Subcutaneous abdominal adipose tissue (tissue), 5 donors: ENCODE data around the gene TNFRSF13B.

Experiments
- H3K27ac ChIP-seq: one replicate; pipeline ENCODE4 v1.7.0; 2013; ENCODE audit warnings: low read depth, mild to moderate bottlenecking, inconsistent platforms, low read length, moderate library complexity
- H3K27me3 ChIP-seq, 5 donors: one replicate each; pipeline ENCODE4 v1.7.0; 2013; ENCODE audit warnings: low read length in 5 of 5, inconsistent platforms in 1 of 5; ENCODE audit not compliant: control insufficient read depth in 5 of 5, insufficient read depth in 4 of 5
- H3K36me3 ChIP-seq, 5 donors: one replicate each; pipeline ENCODE4 v1.7.0; 2013; ENCODE audit warnings: low read length in 5 of 5; ENCODE audit not compliant: control insufficient read depth in 5 of 5, insufficient read depth in 5 of 5
- H3K4me1 ChIP-seq, 5 donors: one replicate each; pipeline ENCODE4 v1.7.0; 2013; ENCODE audit warnings: low read length in 5 of 5, mild to moderate bottlenecking in 3 of 5, moderate library complexity in 1 of 5; ENCODE audit not compliant: control insufficient read depth in 5 of 5, insufficient read depth in 5 of 5
- H3K4me3 ChIP-seq, 5 donors: one replicate each; pipeline ENCODE4 v1.7.0; 2013; ENCODE audit warnings: low read length in 5 of 5, low read depth in 1 of 5
- H3K9ac ChIP-seq, 5 donors: one replicate each; pipeline ENCODE4 v1.7.0; 2013; ENCODE audit warnings: low read length in 5 of 5, mild to moderate bottlenecking in 4 of 5, moderate library complexity in 3 of 5
- H3K9me3 ChIP-seq, 5 donors: one replicate each; pipeline ENCODE4 v1.7.0; 2013; ENCODE audit warnings: low read length in 5 of 5; ENCODE audit not compliant: control insufficient read depth in 5 of 5
- donor health status: healthy.
- donor health status: healthy.
- donor health status: healthy.
- donor health status: healthy.
- donor health status: healthy.

TNFRSF13B gene

DNA sequence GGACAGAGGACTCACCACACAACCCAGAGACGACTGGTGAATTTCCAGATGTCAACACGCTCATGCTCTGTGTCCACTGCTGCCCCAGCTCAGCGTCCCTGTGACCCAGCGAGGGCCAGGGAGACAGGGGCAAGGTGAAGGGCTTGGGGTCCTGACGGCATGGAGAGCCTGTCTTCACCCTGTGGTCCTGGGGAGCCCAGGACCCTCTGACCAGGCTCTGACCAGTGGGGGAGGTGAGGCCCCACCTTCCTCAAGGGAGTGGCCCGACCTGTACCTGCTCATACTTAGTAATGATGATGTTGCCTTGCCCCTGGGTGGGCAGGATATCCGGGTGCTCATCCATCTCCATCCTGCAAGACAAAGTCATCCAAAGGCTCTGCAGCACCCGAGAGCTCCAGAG, 39.8 kb downstream of the TNFRSF13B start:
- Histone ChIP-seq H3K4me3 (no peak overlapping the region), H3K27ac (no peak overlapping the region), H3K36me3 (no peaks in the 10 kb centered on the region), H3K27me3 (peaks cover 0 to 6% (median 2%) of the 10 kb centered on the region in 5 donors), H3K9me3 (no peaks in the 10 kb centered on the region), H3K4me1 (peaks cover 0 to 7% (median 3%) of the 10 kb centered on the region in 5 donors), H3K9ac (no peak overlapping the region)

DNA sequence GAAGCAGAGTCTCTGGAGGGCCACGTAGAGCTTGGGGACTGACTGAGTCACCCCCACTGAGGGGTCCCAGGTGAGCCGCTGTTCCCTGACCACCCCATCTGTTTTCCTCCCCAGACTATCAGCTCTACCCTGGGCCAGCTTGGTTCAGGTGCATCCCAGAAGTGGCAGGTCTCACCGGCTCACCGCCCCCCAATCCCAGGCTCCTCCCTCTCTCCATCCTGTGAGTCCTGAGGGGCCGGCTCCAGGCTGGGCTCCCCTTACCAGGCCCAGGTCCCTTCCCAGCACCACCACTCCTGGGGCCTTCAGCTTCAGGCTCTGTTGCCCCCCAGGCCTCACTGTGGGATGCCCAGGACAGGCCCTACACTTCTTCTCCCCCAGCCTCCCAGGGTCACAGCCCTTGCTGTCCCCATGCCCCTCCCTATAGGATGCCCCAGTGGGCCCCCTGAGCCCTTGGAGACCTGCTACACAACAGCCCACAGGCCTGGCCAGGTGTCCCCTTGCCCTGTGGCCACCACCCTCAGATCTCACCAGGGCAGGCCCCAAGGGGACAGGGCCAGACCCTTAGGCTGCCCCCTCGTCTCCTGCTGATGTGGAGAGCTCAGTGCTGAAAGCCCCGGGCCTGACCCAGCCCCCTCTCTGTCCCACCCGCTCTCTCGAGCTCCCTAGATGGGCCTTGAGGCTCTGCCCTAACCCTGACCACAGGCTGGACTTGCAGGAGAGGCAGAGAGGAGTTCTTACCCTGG, 40.4 kb downstream of the TNFRSF13B start:
- H3K9me3 ChIP-seq = no peaks in the 10 kb centered on the region
- peaks cover 0 to 8% (median 3%) of the 10 kb centered on the region in 5 donors for H3K4me1 ChIP-seq
- H3K9ac ChIP-seq = no peak overlapping the region

DNA sequence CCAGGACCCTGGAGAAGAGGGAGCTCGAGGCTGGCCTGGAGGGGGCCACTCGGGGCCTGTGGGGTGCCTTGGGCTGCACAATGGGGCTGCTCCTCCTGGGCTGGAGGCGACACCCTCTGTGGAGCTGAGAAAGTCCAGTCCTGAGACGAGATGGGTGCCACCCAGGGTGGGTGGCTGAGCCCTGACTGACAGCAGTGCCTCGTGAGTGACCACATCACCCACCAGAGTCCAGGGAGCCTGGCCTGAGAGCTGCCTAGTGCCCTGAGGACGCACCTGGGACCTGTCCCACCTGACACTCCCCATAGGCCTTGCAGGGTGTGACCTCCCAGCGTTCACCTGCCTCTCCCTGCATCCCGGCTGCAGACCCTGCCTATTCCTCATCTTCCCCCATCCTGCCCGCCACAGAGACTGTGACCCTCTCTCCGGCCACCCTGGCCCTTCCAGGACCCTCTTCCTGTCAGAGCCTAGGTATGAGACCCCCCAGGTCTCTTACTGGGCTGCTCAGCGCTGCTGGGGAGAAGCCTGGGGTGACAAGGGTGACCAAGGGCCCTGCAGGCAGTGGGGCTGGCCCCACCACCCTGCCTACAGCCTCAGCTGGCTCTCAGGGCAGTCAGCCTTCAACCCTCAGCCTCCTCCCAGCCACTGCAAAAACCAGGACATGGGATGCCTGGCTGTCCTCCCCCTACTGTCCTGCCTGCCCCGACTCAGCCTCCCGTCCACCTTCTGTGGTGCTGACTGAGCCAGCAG, 41.2 kb downstream of the TNFRSF13B start:
- Histone ChIP-seq H3K36me3 (no peaks in the 10 kb centered on the region), H3K9me3 (no peaks in the 10 kb centered on the region), H3K27me3 (peaks cover 0 to 6% (median 2%) of the 10 kb centered on the region in 5 donors), H3K9ac (no peak overlapping the region), H3K4me3 (no peak overlapping the region), H3K27ac (no peak overlapping the region), H3K4me1 (peaks cover 0 to 9% (median 3%) of the 10 kb centered on the region in 5 donors)

More for the DNA sequence above, 40.4 kb downstream of the TNFRSF13B start:
- no peak overlapping the region for H3K27ac ChIP-seq
- no peak overlapping the region for H3K4me3 ChIP-seq
- no peaks in the 10 kb centered on the region for H3K36me3 ChIP-seq
- H3K27me3 ChIP-seq = peaks cover 0 to 6% (median 2%) of the 10 kb centered on the region in 5 donors

DNA sequence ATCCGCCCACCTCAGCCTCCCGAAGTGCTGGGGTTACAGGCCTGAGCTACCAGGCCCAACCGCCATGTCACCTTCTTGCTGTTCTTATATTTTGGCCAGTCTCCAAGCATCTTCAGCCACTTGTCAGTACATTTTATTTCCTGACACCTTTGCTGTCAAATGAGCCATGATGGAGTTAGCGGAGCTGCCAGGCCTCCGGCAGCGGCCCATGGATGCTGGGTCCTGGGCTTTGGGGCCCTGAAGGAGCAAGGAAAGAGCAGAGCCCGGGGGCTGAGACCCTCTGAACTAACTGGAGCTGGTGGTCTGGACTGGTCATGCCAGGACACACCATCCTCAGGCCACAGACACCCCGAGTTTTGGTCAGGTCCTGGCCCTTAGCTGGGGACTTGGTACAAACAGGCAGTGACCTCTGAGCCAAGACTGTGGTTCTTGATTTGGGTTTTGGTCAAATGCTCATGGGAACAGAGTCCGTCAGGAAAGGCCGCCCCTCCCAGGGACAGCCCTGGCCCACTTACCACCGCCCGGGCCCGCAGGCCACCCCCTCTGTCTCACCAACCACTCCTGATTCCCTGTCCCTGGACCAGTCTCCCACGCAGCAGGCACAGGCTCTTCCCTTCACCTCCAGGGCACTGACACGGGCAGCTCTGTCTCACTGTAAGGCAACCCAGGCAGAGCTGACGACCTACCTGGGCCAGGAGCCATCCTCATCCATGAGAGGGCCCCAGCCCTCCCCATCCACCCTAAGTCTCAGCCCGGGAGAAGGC, 42.0 kb downstream of the TNFRSF13B start:
- Histone ChIP-seq H3K36me3 (no peaks in the 10 kb centered on the region), H3K4me3 (no peak overlapping the region), H3K4me1 (peaks cover 0 to 9% (median 3%) of the 10 kb centered on the region in 5 donors), H3K9ac (no peak overlapping the region), H3K27me3 (peaks cover 0 to 6% (median 2%) of the 10 kb centered on the region in 5 donors), H3K27ac (no peak overlapping the region), H3K9me3 (no peaks in the 10 kb centered on the region)

DNA sequence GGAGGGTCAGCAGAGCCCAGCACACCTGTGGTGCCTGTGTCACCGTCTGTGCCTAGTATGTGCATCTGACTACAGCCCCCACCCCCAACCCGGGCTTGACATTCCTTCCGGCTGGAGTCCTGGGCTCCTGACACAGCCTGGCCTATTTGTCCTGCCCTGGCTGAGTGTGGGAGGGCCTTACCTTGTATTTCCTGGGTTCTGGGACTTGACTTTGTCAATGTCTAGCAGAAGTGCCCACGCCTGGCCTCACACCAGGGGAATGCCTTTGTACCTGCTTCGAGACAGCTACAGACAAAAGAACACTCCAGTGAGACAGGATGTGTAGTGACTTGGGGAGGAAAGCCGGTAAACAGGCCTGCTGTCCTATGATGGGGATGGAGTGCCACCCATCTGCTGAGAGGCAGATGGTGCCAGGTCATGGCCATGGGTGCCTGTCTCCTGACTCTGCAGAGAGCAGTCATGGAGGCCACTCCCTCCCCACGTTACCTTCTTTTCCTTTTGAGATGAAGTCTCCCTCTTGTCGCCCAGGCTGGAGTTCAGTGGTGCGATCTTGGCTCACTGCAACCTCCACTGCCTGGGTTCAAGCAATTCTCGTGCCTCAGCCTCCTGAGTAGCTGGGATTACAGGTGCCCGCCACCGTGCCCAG, 42.8 kb downstream of the TNFRSF13B start:
- peaks cover 0 to 9% (median 3%) of the 10 kb centered on the region in 5 donors for H3K4me1 ChIP-seq
- H3K9ac ChIP-seq = no peak overlapping the region
- no peak overlapping the region for H3K27ac ChIP-seq
- peaks cover 0 to 6% (median 2%) of the 10 kb centered on the region in 5 donors for H3K27me3 ChIP-seq
- no peak overlapping the region for H3K4me3 ChIP-seq
- H3K36me3 ChIP-seq = no peaks in the 10 kb centered on the region
- H3K9me3 ChIP-seq = no peaks in the 10 kb centered on the region

DNA sequence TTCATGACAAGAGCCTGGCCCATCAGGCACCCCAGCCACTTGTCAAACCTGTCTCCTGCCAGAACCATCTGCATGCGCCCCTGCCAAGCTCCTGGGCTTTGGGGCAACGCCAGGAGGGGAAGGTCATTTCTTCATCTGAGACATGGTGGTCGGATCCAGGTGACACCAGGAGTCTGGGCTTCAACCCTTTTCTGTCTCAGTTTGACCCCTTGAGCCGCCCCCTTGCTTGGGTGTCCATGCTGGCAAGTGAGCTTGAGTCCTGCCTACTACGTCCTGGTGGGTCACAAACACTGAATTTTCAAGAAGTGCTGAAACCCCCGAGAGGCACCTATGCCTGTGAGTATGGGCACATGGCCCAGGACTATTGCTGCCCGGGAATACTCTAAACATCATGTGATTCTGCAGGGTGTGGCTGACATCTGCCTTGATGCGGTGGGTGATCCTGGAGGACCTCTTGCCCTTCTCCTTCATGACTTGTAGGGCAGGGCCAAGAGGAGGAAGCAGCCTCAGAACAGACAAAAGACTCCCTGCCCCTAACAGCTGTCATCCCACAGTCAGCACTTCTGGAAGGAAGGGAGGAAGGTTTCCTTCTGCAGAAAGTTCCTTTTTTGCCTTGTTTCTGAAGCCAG, 43.4 kb downstream of the TNFRSF13B start:
- Histone ChIP-seq H3K27me3 (peaks cover 0 to 6% (median 2%) of the 10 kb centered on the region in 5 donors), H3K9ac (no peak overlapping the region), H3K4me3 (no peak overlapping the region), H3K36me3 (no peaks in the 10 kb centered on the region), H3K4me1 (peaks cover 0 to 9% (median 3%) of the 10 kb centered on the region in 5 donors), H3K9me3 (no peaks in the 10 kb centered on the region), H3K27ac (no peak overlapping the region)

DNA sequence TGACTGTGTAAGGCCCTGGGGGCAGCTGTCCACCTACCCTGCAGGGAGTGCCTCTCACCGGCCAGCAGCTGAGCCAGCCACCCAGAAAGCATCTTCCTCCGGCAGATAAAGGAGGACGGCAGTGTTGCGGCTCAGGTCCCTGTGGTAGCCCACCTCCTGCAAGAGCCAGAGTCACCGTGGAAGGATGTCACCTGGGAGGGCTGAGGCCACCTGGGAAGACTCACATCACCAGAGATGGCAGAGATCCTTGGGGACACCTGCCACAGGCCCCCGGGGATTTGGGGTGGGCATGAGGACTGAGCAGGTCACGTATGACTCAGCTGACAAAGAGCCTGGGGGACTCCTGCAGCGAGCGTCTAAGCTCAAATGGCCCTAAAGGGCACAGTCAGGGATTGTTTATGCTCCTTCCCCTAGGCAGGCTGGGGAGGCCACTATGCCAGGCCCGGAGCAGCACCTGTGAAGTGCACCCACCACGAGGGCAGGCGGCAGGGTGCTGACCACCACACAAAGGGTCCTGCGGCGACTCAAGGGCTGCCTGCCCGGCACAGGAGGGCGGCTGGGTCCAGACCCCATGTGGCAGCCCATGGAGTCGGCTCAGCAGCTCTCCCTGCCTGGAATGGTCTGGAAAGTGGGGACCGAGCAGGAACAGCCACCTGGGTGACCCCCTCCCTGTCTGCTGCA, 44.1 kb downstream of the TNFRSF13B start:
- peaks cover 0 to 9% (median 3%) of the 10 kb centered on the region in 5 donors for H3K4me1 ChIP-seq
- no peak overlapping the region for H3K27ac ChIP-seq
- peaks cover 0 to 6% (median 2%) of the 10 kb centered on the region in 5 donors for H3K27me3 ChIP-seq
- H3K36me3 ChIP-seq = no peaks in the 10 kb centered on the region
- H3K9ac ChIP-seq = no peak overlapping the region
- H3K9me3 ChIP-seq = no peaks in the 10 kb centered on the region
- H3K4me3 ChIP-seq = no peak overlapping the region

DNA sequence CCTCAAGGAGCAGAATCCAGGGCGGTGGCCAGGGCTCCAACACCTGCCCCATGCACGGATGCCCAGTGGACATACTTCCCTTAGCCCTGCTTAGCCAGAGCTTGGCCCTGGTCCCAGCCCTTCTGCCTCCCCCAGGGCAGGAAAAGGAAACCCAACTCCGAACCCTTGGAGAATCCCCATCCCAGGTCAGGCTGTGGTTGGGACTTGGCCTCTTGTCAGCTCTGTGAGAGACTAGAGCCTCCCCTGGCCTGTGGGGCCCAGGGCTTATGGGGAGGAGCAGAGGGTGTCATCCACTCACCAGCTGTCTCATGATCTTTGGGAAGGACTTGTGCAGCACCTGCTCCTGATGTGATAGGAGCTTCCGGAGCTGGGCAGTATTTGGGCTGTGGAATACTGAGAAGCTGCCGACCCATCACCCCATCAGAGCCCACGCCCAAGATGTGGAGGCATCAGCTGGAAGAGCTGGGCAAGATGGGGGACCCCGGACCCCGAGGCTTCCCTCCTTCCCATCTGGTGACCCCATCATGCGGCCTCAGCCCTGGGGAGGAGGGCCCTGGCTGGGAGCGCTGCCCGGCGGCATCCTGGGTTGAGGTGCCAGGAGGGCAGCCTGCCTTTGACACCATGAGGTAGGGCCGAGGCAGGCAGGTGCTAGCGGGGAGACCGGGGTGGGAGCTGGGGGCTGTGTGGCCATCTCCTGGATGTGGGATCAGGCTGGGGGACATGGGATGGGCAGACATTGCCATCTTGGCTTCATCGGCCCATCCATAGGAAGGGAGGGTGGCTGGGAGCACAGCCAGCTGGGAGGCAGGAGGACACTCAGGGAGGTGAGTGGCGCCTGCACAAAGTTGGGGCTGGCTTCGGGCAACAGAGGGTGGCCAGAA, 45.1 kb downstream of the TNFRSF13B start:
- Histone ChIP-seq H3K9me3 (no peaks in the 10 kb centered on the region), H3K4me3 (no peak overlapping the region), H3K36me3 (no peaks in the 10 kb centered on the region), H3K27ac (no peak overlapping the region), H3K27me3 (peaks cover 0 to 2% (median 0%) of the 10 kb centered on the region in 5 donors), H3K9ac (no peak overlapping the region), H3K4me1 (peaks cover 0 to 9% (median 3%) of the 10 kb centered on the region in 5 donors)
